ENCODE data around the gene ANTXR1. TPM values are rescaled to one million over a fixed set of nuclear protein-coding genes. Genes with fewer than 3 reads are reported as not detected.

Gene ANTXR1
- total and polyA plus RNA-seq, 9 of the 15 experiments (the other 6 are each of a cell fraction or from before 2014, with no cell fraction given) = 0.07 to 1.00 (median 0.54) TPM

DNA sequence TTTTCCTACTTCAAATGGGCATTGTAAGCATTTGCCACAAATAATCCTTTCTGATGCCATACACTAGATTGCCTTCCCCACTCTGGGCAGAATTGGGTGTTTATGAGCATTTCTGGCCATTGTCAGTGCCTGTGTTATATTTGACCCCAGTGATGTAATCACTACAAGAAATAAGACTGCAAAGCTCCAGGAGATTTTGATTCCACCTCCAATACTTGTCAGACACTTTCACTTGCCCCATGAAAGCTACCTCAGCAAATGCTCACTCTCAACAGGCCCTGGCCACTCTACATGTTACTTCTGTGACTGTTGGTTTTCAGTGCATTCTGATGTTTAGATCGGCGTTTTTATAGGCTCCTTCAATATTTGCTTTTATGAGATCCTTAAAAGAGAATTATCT lies 239.0 kb downstream of the ANTXR1 start (continued):
- TF ChIP-seq, protein P1, sequence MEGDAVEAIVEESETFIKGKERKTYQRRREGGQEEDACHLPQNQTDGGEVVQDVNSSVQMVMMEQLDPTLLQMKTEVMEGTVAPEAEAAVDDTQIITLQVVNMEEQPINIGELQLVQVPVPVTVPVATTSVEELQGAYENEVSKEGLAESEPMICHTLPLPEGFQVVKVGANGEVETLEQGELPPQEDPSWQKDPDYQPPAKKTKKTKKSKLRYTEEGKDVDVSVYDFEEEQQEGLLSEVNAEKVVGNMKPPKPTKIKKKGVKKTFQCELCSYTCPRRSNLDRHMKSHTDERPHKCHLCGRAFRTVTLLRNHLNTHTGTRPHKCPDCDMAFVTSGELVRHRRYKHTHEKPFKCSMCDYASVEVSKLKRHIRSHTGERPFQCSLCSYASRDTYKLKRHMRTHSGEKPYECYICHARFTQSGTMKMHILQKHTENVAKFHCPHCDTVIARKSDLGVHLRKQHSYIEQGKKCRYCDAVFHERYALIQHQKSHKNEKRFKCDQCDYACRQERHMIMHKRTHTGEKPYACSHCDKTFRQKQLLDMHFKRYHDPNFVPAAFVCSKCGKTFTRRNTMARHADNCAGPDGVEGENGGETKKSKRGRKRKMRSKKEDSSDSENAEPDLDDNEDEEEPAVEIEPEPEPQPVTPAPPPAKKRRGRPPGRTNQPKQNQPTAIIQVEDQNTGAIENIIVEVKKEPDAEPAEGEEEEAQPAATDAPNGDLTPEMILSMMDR (IDR thresholded peaks at IDR 0.05 in 2 of 3, conservative IDR thresholded peaks at IDR 0.05 in 1 of 3; ENCODE audit: insufficient read depth in 2 of 3, low read depth in 1 of 3, low read length in 3 of 3) = no peak

DNA sequence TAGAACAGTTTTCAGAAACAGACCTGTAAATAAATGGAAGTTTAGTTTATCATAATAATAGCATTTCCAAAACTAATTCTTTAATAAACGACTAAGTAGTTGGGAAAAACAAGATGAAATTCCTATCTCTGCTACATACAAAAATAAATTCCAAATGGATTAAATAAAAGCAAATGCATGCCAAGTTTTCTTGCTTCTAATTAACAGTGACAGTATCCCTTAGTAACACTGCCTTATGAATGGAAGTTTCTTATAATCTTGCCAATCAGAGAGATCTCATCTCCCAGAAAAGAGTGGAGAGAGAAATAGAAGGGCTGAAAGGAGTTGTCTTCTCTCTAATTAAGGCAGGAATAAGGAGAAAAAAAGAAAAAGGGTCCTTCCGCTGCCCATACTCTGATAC lies 240.1 kb downstream of the ANTXR1 start:
- FAIRE-seq (no peak), DNase-seq (ENCODE audit: extremely low read depth in 1 of 4, low spot score in 3 of 4) (no peak), ATAC-seq (no peak)
- no TSS peak for BruUV-seq (replicated peaks)
- intact Hi-C loops (cut with micrococcal nuclease) = no loop called here
- no peak overlapping the region for H3K9ac ChIP-seq (ENCODE audit: insufficient read depth in 1 of 2, low read depth in 2 of 2, low read length in 2 of 2)
- H3K27ac ChIP-seq (ENCODE audit: extremely low read depth, low read depth, low read length) = no peak overlapping the region
- WGBS (ENCODE audit: insufficient coverage, low coverage, missing lambda C conversion rate) = 0% methylated on average over 2 of the region's 2 CpGs
- no peaks in the 10 kb centered on the region for H4K20me1 ChIP-seq (replicated peaks; ENCODE audit: control insufficient read depth, insufficient read depth, low read length)
- TF ChIP-seq, protein P2, sequence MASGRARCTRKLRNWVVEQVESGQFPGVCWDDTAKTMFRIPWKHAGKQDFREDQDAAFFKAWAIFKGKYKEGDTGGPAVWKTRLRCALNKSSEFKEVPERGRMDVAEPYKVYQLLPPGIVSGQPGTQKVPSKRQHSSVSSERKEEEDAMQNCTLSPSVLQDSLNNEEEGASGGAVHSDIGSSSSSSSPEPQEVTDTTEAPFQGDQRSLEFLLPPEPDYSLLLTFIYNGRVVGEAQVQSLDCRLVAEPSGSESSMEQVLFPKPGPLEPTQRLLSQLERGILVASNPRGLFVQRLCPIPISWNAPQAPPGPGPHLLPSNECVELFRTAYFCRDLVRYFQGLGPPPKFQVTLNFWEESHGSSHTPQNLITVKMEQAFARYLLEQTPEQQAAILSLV (tag; IDR thresholded peaks at IDR 0.05) = no peak
- ChIA-PET POLR2A (no interaction called here), CTCF (ENCODE audit: low intra/inter-chr PET ratio) (no interaction called here)
- no peak overlapping the region for H3K4me2 ChIP-seq (ENCODE audit: insufficient read depth, low read length)
- H3K36me3 ChIP-seq (ENCODE audit: control insufficient read depth, insufficient read depth, low read length) = no peaks in the 10 kb centered on the region
- no peaks in the 10 kb centered on the region for H3K9me1 ChIP-seq (ENCODE audit: control insufficient read depth, insufficient read depth, low read length)
- in situ Hi-C loops (cut with MboI) = no loop called here
- H3K27me3 ChIP-seq (ENCODE audit: control insufficient read depth in 2 of 2, insufficient read depth in 2 of 2, low read length in 2 of 2) = peaks cover 0 to 3% of the 10 kb centered on the region in 2 experiments; a peak in 2 of 5 replicates
- no peaks in the 10 kb centered on the region for H3K79me2 ChIP-seq (ENCODE audit: control insufficient read depth, insufficient read depth, low read length)
- H3K4me3 ChIP-seq = no peak overlapping the region
- H3K9me3 ChIP-seq (replicated peaks; ENCODE audit: control insufficient read depth, insufficient read depth, low read depth, low read length) = no peaks in the 10 kb centered on the region
- no peak overlapping the region for H2AFZ ChIP-seq (ENCODE audit: low read depth, low read length)
- H3K4me1 ChIP-seq (replicated peaks in 1 of 2; ENCODE audit: control insufficient read depth in 2 of 2, insufficient read depth in 2 of 2, low read length in 2 of 2) = no peaks in the 10 kb centered on the region
